GM18526 (cell line): ENCODE data around the gene TOX2.

ENCODE experiments used
- POLR2A ChIP-seq: IDR thresholded peaks from 3 replicates; pipeline ENCODE4 v1.6.1; 2011; ENCODE audit not compliant: insufficient read length; ENCODE audit errors: extremely low read depth

Gene TOX2

DNA sequence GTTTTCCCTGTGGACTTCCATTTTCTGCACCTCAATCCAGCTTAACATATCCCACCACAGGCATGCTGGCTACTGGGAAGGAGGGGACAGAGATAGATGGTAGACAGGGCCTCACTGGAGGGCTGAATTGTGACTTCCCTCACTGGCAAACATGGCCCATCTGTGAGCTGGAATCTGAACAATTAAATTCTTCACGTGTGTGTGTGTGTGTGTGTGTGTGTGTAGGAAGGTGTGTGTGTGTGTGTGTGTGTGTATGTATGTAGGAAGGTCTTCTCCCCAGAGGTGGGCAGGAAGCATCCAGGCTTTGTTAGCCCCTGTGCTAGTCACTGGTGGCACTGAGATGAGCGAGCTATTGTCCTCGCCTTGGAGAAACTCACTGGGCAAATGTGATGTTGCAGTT, 5.4 kb upstream of the TOX2 start:
- TF ChIP-seq POLR2A, result no peak

DNA sequence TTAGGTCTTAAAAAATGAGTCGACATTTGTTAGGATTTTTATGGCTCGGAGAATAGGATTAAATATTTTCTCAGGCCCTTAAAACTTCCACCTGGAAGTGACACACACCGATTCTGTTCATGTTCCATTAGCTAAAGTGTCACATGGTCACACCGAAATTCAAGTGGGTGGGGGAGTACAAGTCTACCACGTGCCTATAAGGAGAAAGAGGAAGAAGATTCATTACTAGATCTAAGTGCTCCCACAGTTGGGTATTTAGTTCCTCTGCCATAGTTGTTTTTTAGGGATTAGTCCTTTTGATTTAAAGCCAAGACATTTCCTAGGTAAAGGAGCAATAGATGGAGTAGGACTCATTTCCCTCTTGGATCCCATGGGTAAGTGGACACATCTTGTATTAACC, 4.9 kb upstream of the TOX2 start:
- no peak for TF ChIP-seq POLR2A

DNA sequence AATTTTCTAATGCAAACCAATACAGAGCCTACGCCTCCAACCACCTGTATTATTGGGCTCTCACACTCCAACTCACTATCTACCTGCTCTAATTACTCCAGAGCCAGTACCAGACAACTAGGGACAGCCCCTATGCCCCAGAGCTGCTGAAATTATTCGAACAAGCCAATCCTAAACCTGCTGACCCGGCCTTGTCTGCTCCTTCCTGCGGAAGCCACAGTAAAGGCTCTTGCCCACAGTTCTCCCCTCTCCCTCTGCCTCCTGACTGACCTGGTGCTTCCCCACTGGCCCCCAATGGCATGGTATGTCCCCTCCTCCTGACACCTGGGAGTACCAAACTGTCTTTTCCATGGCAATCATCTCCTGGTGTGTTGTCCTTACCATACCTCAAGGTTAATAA, 4.1 kb upstream of the TOX2 start:
- no peak for TF ChIP-seq POLR2A

DNA sequence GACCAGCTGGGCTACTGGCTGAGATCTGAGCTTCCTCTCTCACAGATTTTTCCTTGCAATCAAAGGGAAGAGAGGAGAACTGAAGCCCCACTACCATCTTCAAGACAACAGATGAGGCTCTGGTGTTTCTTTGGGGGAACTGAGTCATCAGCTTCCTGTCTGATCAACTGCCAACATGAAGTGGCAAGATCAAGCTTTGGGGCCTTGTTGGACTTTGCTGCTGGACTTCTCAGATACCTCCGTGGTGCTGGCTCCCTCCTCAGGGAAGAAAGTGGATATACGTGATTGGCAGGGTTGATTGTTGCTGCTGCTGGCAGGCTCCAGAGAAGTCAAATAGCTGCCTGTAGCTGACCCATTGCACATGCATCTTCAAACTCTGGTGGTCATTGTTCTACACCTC, 3.6 kb upstream of the TOX2 start:
- no peak for TF ChIP-seq POLR2A

DNA sequence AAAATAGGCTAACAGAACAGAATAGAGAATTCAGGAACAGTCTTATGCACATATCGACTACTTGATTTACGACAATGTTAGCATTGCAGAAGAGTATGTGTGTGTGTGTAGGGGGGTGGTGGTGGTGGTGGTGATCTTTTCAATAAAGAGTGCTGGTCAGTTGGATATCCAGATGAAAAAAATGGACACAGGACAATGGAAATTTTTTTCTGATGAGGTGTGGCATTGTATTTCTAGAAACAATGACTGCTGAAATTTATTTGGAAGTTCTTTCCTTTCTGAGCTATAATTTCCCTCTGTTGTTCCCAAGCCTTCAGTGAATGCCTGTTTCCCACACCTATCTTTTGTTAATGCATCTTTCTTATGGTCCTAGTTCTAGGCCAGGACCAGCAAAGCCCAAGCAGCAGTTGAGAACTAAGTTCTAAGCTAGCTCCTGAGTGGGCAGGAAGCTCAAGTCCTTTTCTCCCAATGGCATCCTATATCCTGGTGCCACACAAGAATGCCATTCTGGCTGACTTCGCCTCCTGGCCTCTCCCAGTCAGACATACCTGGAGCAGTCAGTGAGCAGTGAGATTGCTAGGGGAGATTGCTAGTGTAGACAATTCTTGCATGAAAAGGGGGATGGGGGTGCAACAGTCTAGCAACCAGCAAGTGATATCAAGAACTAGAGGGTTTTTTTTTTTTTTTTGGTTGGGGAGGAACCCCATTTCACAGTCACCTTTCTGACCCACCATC, 1.2 kb upstream of the TOX2 start:
- TF ChIP-seq POLR2A, result no peak

DNA sequence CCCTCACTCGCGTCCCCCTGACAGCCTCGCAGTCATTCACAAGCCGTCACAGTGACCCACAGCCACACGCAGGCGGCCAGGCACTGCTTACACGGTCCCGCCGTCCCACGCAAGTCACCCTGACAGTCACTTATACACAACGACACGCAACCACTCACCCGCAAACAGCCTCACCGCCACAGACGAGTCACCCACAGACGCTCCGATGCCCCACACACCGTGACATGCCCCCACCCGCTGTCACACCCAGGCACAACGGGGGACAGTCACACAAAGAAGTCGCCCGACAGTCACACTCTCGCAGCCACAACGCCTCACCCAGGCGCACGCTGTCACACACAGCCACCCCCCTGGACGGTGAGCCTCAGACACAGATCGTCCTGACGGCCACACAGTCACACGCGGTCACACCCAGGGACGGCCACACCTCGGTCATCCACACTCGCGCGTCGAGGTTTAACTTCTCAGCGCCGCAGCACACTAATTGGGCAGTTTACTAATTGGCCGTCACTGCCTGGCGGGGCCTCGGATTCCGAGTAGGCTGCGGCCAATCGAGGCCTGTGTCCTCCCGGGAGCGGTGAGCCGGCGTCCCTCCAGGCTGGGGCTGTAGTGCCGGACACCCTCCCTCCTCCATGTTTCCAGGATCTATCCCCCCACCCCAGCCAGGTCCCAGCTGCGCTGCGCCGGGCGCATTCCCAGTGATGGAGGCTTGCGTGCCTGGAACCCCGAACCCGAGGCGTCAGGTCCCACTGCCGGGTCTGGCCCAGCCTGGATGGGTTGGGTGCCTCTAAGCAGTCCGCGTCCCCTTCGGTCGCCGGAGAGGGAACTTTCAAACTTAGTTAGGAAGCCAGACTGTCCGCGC, 790 bp downstream of the TOX2 start:
- TF ChIP-seq POLR2A, result no peak

DNA sequence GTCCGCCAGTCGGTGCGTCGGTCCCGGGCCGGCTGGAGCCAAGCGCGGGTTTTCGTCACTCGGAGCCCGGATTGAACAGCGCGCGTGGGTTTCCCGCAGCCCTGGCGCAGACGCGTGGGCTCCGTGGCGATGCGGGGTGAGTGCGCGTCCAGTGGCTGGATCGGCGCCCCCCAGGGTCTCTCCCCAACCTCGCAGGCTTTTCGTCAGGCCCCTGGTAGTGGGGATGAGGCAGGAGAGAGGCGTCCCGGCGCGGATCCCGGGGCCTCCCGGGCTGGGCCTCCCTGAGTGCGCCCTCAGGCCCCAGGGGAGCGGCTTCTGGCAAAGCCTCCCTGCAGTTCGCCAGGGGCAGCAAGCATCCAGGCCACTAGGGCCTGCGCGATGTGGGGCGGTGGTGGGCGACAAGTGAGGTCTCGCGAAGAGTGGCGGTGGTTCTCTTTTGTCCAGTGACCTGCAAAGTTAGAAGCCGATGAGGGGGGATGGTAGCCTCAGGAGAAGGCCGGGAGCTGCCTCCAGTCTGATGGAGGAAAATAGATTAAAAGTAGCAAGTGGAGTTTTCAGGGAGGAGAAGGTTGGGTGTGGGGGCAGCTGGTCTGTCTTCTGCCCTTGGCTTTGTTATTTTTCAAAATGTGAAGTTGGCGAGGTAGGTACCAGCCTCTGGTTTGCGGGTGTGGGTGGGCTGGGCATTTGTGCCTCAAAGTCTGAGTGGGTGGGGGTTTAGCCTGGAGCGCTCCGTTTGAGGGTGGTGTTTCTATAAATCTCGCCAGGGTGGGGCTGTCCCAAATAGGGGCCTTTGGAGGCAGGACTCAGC, 1.6 kb downstream of the TOX2 start:
- TF ChIP-seq POLR2A, result no peak

DNA sequence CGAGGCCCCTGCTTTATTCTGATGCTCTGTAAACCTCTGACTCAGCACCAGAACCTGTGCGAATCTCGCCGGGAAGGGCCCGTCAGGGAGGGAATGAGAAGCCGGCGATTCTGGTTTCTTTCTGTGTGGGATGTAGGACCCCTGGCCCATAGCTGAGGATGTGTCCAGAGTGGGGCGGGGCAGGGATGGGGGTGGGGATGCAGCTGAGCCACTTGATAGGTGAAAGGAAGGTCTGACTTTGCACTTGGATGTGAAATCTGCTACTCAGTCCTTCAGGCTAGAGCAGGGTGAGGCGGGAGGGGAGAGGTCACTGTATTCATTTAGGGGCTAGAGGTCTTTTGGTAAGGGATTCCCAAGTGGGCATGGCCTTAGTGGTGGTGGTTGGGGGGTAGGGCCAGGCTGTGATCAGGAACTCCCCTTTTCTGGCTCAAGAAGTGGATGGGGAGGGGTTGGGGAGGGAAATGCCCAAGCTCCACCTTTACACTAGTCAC, 2.3 kb downstream of the TOX2 start:
- no peak for TF ChIP-seq POLR2A

DNA sequence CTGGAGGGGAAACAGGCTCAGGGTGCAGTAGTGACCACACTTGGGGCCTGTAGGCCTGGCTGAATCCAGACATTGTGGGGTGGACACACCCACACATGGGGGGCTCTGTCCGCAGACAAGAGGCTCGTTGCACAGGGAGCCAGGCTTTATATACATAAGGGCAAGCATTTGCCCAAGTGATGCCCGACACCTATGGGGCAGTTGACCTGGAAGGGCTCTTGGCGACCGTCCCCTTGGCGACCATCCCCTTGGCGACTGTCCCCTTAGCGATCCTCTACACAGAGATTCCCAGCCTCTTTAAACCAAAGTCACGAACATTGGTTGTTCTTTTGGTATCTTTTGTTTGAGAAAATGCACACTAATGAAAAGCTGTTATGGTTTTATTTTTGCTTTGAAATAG, 2.7 kb downstream of the TOX2 start:
- no peak for TF ChIP-seq POLR2A

DNA sequence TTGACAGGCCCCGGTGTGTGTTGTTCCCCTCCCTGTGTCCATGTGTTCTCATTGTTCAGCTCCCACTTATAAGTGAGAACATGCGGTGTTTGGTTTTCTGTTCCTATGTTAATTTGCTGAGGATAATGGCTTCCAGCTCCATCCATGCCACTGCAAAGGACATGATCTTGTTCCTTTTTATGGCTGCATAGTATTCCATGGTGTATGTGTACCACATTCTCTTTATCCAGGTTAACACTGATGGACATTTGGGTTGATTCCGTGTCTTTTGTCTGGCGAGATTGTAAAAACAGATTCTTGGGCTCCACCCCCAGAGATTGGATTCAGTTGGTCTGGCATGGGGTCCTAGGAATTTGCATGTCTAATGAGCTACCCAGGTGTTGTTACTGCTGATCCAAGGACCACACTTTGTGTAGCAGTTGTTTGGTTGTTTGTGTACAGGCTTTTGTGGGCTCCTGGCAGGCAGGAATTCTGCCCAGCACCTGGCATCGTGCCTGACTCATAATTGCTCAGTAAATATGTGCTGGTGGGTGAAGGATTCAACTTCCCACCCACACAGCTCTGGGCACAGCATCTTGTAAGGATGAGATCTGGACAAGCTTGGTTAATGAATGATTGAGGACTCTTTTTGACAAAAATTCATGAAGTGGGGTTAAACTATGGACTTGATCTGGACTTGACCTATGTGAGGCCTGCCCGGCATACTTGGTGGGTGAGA, 5.2 kb downstream of the TOX2 start:
- TF ChIP-seq POLR2A, result no peak

DNA sequence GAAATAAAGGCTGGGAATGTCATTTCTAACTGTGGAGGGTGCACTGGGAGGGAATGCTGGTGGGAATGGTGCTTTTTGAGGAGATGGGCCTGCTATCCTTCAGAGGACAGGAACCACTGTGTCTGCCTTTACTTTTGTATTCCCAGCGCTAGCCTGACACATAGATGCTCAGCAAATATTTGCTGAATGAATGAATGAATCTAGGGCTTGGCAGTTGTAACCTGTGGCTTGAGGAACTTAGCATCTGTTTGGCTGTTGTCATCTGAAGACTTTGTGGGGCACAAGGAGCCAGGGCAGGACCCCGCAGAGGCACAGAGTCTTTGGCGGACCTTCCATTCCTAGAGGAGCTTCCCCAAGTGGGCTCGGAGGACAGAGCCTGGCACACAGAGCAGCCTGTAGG, 6.1 kb downstream of the TOX2 start:
- no peak for TF ChIP-seq POLR2A

DNA sequence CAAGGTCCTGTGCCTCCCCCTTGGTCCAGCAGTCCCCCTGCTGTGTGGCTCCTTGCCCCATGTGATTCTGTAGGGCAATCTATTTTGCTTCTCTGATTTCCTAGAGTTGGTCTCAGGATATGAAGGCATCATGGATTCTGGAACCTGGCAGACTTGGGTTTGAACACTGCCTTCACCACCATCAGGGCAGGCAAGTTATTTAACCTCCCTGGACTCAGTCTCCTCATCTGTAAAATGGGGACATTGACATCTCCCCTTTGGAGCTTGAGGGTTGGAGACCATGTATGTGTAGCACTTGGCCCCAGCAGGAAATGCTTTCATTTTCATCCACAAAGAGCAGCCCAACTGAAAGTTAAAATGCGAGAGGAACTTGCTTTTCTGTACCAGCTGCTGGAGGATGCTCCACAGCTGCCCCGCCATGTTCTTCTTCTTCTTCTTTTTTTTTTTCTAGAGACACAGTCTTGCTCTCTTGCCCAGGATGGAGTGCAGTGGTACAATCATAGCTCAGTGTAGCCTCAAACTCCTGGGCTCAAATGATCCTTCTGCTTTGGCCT, 6.7 kb downstream of the TOX2 start:
- no peak for TF ChIP-seq POLR2A

DNA sequence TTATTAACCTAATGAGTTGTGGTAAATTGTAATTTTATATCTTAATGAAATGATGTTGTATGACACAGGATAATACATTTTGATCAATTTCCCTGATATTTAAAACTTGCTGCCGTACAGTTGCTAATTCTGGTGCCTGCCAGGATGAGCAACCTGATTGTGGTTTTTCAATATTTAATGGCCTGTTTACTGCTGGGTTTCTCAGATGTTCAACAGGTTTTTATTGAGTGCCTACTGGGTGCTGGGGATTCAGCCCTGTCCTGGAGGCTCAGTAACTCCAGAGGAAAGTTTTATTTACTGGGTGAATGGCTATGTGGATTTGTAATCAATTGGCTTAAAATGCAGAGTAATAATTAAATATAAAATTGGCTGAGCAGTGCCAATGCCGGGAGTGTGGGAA, 8.0 kb downstream of the TOX2 start:
- no peak for TF ChIP-seq POLR2A

DNA sequence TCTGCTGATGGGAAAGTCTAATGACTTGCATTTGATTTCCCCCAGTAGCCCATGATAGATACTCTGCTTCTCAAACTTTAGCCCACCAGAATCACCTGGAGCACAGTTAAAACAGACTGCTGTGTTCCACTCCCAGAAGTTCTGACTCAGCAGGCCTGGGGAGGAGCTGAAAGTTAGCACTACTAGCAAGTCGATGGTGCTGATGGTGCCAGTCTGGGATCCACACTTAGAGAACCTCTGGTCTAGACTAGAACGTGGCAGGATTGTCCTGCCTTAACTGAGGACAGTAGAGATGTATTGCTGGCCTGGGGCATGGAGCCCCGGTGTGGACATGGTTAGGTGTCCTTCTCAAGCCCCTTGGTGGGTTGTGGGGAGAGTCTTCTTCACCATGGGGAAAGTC, 8.7 kb downstream of the TOX2 start:
- TF ChIP-seq POLR2A, result no peak

DNA sequence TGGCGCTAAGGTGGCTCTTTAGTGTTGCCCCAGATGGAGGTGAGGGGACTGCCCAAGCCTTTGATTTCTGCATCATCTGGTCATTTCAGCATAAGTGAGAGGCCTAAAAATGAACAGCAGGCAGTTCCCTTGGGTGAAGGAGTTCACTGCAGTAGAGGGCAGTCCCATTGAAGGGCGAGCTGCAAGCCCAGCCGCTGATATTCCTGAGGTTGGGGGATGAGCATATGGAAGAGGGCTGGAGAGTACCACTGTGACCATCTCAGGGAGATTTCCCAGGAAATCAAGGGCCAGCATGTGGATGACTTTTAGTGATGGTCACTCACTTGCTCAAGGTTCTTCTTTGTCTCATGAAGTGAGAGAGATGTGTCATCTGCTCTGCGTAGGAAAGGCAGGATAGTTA, 9.3 kb downstream of the TOX2 start:
- no peak for TF ChIP-seq POLR2A

DNA sequence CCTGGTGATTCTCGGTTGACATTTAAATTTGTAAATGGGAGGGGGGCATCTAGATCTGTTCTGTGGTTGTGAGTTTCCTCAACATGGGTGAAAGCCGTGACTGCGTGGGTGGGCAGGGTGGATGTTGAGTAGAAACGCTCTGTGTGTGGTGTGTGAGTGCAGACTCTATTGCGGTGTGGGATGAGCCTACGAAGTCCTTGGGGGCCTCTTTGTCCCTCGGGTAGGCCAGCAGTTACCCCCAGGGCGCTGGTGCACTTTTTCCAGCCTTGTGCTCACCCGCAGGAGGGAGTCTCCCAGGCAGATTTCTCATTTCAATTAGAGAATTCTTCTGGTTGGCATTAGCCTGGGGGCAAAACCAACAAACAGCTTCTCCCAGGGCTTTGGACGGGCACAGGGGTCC, 10.6 kb downstream of the TOX2 start:
- TF ChIP-seq POLR2A, result no peak
